ENCODE results near the gene SRSF8. TPM values are rescaled to one million over a fixed set of nuclear protein-coding genes. Genes with fewer than 3 reads are reported as not detected.
"Not testable (repeated sequence)": the region's sequence is repeated elsewhere in the genome, so short reads cannot be mapped to it uniquely, and the experiment has no call there.

The SRSF8 gene
- polyA plus RNA-seq, 3 donors: 68.3 to 72.1 (median 71.6) TPM

GRCh38 chr11:95092549-95093324, 26.0 kb downstream of the SRSF8 start:
- DNase-seq (ENCODE audit: low read depth in 3 of 3, low spot score in 2 of 3): no peak

GRCh38 chr11:95093548-95093947, 26.8 kb downstream of the SRSF8 start:
- no peak for DNase-seq (ENCODE audit: low read depth in 3 of 3, low spot score in 2 of 3)

GRCh38 chr11:95095858-95096587, 29.3 kb downstream of the SRSF8 start:
- no peak for DNase-seq (ENCODE audit: low read depth in 3 of 3, low spot score in 2 of 3)

DNA sequence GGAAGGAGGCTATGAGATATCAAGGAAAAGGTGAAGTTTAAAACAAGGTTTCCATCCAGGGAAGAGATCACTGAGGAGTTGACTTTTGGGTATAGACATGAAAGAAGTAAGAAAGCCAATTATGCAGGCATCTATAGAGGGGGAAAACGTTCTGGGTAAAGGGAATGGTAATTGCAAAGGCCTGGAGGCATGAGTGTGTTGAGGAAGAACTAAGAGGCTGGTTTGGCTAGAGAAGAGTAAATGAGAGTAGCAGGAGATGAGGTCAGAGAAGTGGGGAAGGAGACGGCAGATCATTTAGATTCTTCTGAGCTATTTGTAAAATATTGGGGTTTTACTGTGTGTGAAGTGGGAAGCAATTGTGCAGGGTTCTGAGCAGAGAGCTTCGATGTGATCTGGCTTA, 30.5 kb downstream of the SRSF8 start:
- DNase-seq (ENCODE audit: low read depth in 3 of 3, low spot score in 2 of 3): no peak

DNA sequence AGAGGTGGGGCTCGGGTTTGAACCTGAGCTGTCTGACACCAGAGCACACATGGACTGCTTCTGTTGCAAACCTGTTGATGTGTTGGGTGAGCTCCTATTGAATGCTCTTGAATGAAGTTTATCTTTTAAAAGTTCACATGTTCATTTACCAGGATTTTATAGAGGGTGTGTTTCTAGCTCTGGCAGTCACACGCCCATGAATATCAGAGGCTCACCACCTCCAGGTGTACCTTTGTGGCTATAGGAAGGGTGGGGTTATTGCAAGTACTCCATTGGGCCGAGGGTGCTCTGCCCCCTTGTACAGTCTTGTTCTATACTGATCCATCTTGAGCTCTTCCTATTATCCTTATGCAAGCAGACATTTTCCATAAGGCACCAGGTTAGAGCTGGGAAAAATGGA, 32.1 kb downstream of the SRSF8 start:
- DNase-seq (ENCODE audit: low read depth in 3 of 3, low spot score in 2 of 3): no peak

DNA sequence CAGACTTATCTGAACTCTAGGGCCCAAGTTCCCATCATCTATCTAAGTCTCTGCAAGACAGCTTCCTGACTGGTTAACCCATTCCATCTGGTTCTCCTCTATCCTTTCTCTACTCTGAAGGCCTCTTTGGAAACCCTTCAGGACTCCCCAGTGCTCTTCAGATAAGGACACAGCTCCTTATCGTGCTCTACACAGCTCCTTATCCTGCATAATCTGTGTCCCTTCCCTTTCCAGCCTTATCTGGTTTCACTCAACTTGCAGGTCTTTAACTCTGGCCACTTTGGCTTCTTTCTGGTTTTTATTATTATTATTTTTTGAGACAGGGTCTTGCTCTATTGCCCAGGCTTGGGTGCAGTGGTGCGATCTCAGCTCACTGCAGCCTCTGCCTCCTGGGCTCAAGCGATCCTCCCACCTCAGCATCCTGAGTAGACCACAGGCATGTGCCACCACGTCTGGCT, 33.5 kb downstream of the SRSF8 start:
- no peak for DNase-seq (ENCODE audit: low read depth in 3 of 3, low spot score in 2 of 3)

DNA sequence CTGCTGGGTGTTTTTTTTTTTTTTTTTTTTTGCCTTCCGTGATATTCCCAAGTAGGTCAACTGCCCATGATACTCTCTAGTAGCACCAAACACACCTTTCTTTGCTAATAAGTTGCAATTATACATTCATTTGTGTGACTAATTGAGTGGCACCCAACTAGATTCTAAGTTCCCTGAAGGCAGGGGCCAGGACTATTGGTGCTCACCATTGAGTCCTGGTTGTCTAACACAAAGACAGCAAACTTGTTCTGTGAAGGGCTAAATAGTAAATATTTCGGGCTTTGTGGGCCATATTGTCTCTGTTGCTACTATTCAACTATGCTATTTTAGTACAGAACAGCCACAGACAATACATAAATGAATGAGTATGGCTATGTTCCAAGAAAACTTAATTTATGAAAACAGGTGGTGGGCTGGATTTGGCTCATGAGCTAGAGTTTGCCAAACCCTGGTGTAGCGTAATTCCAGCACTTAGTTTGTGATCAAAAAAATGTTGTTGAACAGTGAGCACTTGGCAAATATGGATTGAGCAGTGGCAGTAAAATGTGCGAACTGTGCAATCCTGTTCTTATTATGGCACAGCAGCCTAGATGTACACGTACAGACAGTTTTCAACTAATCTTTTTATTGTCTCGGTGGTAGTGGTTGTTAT, 34.3 kb downstream of the SRSF8 start:
- no peak for DNase-seq (ENCODE audit: low read depth in 3 of 3, low spot score in 2 of 3)

GRCh38 chr11:95101935-95102334, 35.2 kb downstream of the SRSF8 start:
- DNase-seq (ENCODE audit: low read depth in 3 of 3, low spot score in 2 of 3): no peak

DNA sequence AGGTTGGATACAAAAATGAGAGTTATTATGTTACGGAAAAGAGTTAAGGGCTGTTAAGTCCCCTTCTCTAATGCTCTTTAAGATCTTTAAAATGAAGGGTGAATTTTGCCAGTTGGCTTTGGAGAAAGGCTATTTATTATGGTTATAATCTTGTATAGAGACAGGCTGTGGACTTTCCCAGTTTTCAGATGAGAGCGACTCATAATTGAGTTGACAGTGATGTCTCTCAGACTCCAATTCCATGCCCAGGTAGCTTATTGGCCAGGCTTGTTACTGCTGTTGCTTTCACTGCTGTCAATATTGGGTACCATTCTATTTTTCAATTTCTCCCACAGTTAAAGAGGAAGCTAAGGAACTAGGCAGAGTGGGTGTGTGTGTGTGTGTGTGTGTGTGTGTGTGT, 36.0 kb downstream of the SRSF8 start:
- DNase-seq (ENCODE audit: low read depth in 3 of 3, low spot score in 2 of 3): no peak

GRCh38 chr11:95103701-95104100, 37.0 kb downstream of the SRSF8 start:
- no peak for DNase-seq (ENCODE audit: low read depth in 3 of 3, low spot score in 2 of 3)

DNA sequence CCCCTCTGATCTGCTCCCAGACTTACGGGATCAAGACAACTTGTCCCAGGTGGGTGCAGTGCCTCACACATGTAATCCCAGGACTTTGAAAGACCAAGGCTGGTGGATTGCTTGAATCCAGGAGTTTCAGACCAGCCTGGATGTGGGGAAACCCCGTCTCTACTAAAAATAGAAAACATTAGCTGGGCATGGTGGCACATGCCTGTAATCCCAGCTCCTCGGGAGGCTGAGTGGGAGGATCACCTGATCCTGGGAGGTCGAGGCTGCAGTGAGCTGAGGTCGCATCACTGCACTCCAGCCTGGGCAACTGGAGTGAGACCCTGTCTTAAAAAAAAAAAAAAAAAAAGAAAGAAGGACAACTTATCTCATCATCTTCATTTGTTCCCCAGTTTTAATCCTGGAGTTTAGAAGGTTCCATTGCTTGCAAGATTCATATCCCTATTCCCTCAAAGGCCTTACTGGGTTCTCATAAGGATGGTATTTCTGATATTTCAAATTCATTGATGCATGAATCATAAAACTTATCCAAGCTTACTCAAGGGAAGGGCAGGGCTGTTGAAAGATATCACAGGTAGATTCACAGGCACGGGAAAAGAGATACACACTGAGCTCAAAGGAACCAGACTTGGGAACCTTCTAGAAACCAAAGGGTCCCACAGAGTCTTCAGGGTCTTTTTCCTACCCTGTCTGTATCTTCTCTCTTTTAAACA, 37.6 kb downstream of the SRSF8 start:
- DNase-seq (ENCODE audit: low read depth in 3 of 3, low spot score in 2 of 3): no peak

DNA sequence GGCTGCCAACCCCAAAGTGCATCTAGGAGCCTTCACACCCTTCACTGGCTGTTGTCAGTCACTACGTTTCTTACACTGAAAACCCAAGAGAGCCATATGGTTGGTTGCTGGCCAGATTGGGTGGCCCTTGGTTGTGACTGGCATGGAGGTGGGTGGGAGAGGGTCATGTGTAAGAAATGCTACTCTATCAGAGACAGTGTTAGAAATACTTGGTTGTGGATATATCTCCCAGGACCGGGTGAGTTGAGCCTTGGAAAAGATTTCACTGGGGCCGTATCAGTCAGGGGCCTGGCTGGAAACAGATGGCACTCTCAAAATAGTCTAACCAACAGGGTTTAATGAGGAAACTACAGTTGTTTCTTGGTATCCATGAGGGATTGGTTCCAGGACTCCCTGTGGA, 38.1 kb downstream of the SRSF8 start:
- no peak for DNase-seq (ENCODE audit: low read depth in 3 of 3, low spot score in 2 of 3)

- no peak for DNase-seq (ENCODE audit: low read depth in 3 of 3, low spot score in 2 of 3)
Measured at GRCh38 chr11:95108159-95108611, 41.5 kb downstream of the SRSF8 start.

DNA sequence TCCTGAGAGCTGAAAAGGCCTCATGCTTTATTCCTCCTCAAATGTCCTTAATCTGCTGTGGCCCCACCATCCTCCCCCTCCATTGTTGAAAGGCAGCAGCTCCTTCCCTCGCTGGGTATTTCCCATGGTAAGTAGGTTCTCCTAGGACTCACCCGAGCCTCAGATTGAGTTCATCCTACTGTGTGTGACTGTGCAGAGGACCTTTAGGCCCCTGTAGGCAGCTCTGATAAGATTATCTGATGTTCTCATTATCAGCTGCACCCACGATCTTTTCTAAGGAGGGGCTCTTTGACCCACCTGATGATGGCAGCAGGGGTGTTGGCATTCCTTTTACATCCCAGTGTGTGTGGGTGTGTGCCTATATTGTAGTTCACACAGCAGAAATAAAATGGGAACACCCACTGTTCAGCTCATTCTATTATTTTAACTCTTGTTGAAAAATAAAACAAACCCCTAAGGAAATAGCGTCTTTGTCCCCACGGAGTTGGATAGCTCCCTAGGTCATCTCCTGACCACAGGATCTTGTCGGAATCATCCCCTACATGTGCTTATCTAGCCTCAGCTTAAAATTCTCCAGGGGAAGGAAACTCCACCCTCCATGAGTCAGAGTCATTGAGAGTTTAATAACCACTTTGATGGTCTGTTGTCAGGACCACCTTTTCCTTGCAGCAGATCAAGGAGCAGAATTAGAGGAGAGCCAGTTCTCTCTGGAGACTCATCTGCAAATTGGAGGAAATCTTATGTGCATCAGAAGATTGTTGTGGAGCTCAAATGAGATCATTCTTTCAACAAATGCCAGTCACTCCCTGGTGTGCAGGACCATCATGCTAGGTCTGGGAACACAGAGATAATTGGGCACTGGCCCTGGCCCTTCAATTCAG, 42.2 kb downstream of the SRSF8 start:
- no peak for DNase-seq (ENCODE audit: low read depth in 3 of 3, low spot score in 2 of 3)

- DNase-seq (ENCODE audit: low read depth in 3 of 3, low spot score in 2 of 3): not testable (repeated sequence)
Measured at GRCh38 chr11:95111471-95111870, 44.8 kb downstream of the SRSF8 start.

DNA sequence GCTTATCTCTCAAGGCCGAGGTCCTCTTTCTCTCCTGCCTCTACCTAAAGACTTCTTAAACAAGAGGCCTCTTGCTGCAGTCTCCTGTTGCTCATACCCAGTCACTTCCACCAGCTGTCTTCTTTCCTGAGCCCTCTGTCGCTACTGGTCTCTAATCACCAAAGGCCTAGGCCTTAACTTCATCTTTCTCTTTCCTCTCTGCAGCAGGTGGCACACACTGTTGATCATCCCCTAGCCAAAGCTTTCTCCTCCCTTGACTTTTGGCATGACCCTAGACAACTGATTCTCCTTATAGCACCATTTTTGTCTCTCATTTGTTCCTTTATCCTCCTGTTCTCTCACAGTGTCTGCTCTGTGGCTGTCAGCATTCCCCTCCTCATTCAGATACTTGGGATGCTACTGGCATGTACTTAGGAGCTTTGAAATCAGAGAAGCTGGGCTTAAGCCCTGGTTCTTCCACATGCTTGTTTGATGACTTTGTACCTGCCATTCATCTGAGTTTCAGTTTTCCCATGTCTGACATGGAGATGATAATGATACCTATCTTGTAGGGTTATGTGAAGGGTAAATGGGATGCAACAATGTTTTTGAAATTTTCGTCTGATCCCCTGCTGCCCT, 45.3 kb downstream of the SRSF8 start:
- DNase-seq (ENCODE audit: low read depth in 3 of 3, low spot score in 2 of 3): no peak

DNA sequence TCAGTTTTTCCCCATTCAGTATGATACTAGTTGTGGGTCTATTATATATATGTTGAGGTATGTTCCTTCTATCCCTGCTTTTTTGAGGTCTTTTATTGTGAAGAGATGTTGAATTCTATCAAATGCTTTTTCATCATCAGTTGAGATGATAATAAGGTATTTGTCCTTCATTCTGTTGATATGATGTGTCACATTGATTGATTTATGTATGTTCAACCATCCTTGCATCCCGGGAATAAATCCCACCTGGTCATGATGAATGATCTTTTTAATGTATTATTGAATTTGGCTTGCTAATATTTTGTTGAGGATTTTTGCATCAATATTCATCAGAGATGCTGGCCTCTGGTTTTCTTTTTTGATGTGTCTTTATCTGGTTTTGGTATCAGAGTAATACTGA, 48.9 kb downstream of the SRSF8 start:
- DNase-seq (ENCODE audit: low read depth in 3 of 3, low spot score in 2 of 3): no peak

DNA sequence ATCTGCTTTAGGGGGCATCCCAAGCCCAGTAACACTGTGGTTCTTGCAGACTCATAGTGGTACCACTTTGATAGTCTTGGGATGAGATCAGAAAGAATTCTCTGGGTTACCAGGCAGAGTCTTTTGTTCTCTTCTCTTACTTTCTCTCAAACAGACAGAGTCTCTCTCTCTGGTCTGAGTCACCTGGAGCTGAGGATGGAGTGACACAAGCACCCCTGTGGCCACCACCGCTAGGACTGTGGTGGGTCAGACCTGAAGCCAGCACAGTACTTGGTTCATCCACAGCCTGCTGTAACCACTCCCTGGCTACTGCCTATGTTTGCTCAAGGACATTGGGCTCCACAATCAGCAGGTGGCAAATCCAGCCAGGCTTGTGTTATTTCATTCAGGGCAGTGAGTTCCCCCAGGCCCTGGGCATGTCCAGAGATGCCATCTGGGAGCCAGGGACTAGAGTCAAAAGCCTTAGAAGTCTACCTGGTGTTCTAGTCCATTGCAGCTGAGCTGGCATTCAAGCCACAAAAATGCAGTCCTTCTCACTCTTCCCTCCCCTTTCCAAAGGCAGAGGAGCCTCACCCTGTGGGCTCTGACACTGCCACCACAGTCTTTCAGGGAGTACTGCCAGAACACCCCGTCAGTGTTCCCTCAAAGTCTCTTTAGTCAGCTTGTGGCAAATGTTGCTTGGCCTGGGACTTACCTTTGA, 52.8 kb downstream of the SRSF8 start:
- DNase-seq (ENCODE audit: low read depth in 3 of 3, low spot score in 2 of 3): no peak
